Aorta (tissue), 5 donors: ENCODE results near the gene SMIM29. TPM values are rescaled to one million over a fixed set of nuclear protein-coding genes. Genes with fewer than 3 reads are reported as not detected.
A peak's percentile ranks its signal among the peaks of the same experiment; 100 is the strongest.
"Not testable (repeated sequence)": the region's sequence is repeated elsewhere in the genome, so short reads cannot be mapped to it uniquely, and the experiment has no call there.

ENCODE experiments used
- ATAC-seq: fragments of 200-7000 bp; cut with Tn5 transposase; one replicate; pipeline ENCODE4 v1.9.1; 2022; ENCODE audit warnings: moderate library complexity; ENCODE audit not compliant: low FRiP score
- DNase-seq, 2 donors: peaks; one replicate each; pipeline ENCODE4 v3.0.0-alpha.2; 2020
- H3K27ac ChIP-seq, 2 donors: one replicate each; pipeline ENCODE4 v1.5.1; 2013; ENCODE audit warnings: low read length in 2 of 2, mild to moderate bottlenecking in 2 of 2, moderate library complexity in 2 of 2, control low read depth in 1 of 2, inconsistent platforms in 1 of 2, low read depth in 1 of 2
- H3K27me3 ChIP-seq, 2 donors: one replicate each; pipeline ENCODE4 v1.6.1; 2013; ENCODE audit warnings: control low read depth in 1 of 2, low read length in 1 of 2, mild to moderate bottlenecking in 1 of 2, moderate library complexity in 1 of 2; ENCODE audit not compliant: insufficient read depth in 2 of 2, control insufficient read depth in 1 of 2
- H3K36me3 ChIP-seq, 2 donors: one replicate each; pipeline ENCODE4 v1.6.1; 2013; ENCODE audit warnings: control low read depth in 1 of 2, low read length in 1 of 2, mild to moderate bottlenecking in 1 of 2; ENCODE audit not compliant: insufficient read depth in 2 of 2, control insufficient read depth in 1 of 2
- H3K4me1 ChIP-seq, 2 donors: one replicate each; pipeline ENCODE4 v1.6.1; 2013; ENCODE audit warnings: low read length in 2 of 2, control low read depth in 1 of 2, mild to moderate bottlenecking in 1 of 2, moderate library complexity in 1 of 2; ENCODE audit not compliant: insufficient read depth in 2 of 2, control insufficient read depth in 1 of 2
- H3K4me3 ChIP-seq, 2 donors: one replicate each; pipeline ENCODE4 v1.5.1; 2013; ENCODE audit warnings: low read length in 2 of 2, control low read depth in 1 of 2, mild to moderate bottlenecking in 1 of 2
- H3K9me3 ChIP-seq: one replicate; pipeline ENCODE4 v1.6.1; 2013; ENCODE audit warnings: mild to moderate bottlenecking, low read length; ENCODE audit not compliant: control insufficient read depth
- WGBS, 2 donors: extraction: QIAGEN DNeasy Blood & Tissue Kit; methylation state at CpG; one replicate each; pipeline ENCODE4 v1.1.7; 2013; 5-methylcytosine and 5-hydroxymethylcytosine counted together
- intact Hi-C, 2 donors: fragments of 100-400 bp; cut with DNase I; formaldehyde crosslinking; loops; one replicate each; pipeline versions ENCODE4 v1.14.2 to v1.15.0; 2022
- polyA plus RNA-seq, 2 donors: library from polyadenylated mRNA; stranded (reverse); fragments of 200-250 nt; gene quantifications; one replicate each; pipeline ENCODE4 v1.2.3, GENCODE V29; 2013
- total RNA-seq, 2 donors: library from RNA; stranded (reverse); fragmentation: NEBNext Ultra II Directional; extraction: Animal tissue kit (Norgen Biotek cat#: 25700); gene quantifications; one replicate each; pipeline ENCODE4 v1.2.1, GENCODE V29; 2021
- donor health status: healthy with polysubstance abuse.
- donor health status: Bipolar disorder and iron deficiency.
- donor health status: DM: no; HTN: no; CAD: no.
- donor health status: DM: no; HTN: no; CAD: no.
- donor health status: DM: yes; HTN: yes; CAD: no.

Gene SMIM29
- total and polyA plus RNA-seq, 4 donors, result 14.0 to 46.0 (median 26.2) TPM

DNA sequence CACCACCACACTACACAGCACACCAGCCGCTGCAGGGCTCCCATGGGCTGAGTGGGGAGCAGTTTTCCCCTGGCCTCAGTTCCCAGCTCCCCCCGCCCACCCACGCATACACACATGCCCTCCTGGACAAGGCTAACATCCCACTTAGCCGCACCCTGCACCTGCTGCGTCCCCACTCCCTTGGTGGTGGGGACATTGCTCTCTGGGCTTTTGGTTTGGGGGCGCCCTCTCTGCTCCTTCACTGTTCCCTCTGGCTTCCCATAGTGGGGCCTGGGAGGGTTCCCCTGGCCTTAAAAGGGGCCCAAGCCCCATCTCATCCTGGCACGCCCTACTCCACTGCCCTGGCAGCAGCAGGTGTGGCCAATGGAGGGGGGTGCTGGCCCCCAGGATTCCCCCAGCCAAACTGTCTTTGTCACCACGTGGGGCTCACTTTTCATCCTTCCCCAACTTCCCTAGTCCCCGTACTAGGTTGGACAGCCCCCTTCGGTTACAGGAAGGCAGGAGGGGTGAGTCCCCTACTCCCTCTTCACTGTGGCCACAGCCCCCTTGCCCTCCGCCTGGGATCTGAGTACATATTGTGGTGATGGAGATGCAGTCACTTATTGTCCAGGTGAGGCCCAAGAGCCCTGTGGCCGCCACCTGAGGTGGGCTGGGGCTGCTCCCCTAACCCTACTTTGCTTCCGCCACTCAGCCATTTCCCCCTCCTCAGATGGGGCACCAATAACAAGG lies 3.6 kb downstream of the SMIM29 start:
- not testable (repeated sequence) for ATAC-seq, H3K4me1 ChIP-seq, H3K27me3 ChIP-seq, H3K27ac ChIP-seq, H3K36me3 ChIP-seq, H3K4me3 ChIP-seq, H3K9me3 ChIP-seq
- 78 to 84% methylated on average over 11 to 13 of the region's 13 CpGs for WGBS, 2 donors
- intact Hi-C loops, result loop anchor here in 1 of 2 donors (5.0 kb wide), 1 partner anchor 147 kb away; the partner anchor contains the start of gene NUDT3
- DNase-seq, result peak in 1 of 2 donors; percentile 40

DNA sequence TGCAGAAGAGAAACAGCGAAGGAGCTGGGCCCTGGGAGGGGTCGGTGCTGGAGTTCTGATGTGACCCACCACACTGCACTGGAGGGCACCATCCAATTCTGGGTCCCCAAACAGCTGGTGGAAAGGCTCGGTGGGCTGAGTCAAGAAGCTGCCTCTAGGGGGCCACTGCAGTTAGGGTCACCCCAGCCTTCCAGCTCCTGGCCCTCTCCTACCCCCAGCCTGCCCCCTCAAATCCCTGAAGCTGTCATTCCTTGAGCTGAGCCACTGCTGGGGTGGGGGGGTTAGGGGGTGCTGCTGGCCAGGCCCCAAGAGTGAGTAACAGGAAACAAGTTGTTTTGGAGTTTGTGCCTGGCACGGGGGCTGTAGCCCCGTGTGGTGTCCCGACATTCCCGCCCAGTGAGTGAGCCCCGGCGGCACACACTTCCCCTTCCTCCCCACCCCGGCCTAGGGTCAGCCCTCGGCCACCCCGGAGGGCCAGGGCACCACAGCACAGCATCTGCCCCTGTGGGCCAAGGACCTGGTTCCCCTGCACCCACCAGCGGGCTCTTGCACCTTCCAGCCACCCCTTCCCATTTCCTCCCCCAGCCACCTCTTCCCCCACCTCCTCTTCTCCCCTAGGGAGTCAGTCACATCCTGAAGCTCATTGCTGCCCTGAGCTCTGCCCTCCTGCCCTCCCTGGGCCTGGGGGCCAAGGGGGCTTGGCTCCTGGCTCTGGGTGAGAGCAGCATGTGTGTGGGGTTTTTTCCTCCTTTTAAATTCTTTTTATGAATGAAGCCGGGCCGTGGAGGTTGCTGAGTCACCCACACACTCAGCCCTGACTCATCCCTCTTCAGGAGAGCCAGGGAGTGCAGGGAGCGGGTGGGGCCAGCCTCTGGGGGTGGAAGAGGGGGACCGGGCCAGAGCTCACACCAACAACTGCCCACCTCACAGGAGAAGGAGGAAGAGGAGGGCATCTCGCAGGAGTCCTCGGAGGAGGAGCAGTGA lies 4.6 kb downstream of the SMIM29 start:
- ATAC-seq, result peak; percentile 62
- Histone ChIP-seq H3K9me3 (no peaks in the 10 kb centered on the region), H3K36me3 (no peaks in the 10 kb centered on the region), H3K4me1 (no peaks in the 10 kb centered on the region), H3K27me3 (no peaks in the 10 kb centered on the region), H3K27ac (no peak overlapping the region), H3K4me3 (no peak overlapping the region)
- intact Hi-C loops, result loop anchor here (5.0 kb wide), 1 partner anchor 47 kb away; no protein-coding TSS in a partner anchor
- peak; percentile 88 to 93 for DNase-seq
- WGBS, 2 donors, result 25 to 28% methylated on average over 16 to 19 of the region's 19 CpGs

DNA sequence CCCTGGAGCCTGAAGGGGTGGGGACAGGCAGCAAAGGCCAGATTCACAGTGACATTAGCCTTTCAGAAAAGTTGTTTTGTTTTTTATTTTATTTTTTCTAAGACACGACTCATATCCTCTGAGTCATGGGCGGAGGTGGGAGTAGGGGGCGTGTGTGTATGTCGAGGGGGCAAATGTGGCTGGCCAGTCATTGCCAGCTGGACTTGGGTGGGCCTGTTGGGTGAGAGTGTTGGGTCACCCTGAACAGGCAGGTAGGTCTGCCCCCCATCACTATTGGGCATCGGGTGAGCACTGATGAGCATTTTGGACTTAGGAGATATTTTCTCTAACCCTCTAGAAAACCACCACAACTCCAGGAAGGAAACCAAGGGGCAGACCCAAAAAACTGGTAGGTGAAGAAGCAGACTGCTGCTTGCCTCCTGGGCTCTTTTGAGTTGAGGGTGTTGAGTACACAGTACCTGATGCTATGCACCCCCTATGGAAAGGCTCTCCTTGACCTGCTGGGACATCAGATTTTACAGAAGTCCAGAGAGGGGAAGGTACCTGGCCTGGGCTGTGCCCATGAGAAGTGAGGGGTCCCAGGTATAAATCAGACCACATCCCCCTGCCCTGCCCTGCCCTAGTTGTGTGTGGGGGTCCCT lies 5.6 kb downstream of the SMIM29 start:
- Histone ChIP-seq H3K4me3 (no peak overlapping the region), H3K27ac (no peak overlapping the region), H3K36me3 (no peaks in the 10 kb centered on the region), H3K4me1 (no peaks in the 10 kb centered on the region), H3K9me3 (no peaks in the 10 kb centered on the region), H3K27me3 (no peaks in the 10 kb centered on the region)
- no peak for ATAC-seq
- intact Hi-C loops, result loop anchor here (5.0 kb wide), 1 partner anchor 46 kb away; no protein-coding TSS in a partner anchor
- peak; percentile 33 to 70 for DNase-seq
- 60 to 62% methylated on average over 5 of the region's 5 CpGs for WGBS, 2 donors

DNA sequence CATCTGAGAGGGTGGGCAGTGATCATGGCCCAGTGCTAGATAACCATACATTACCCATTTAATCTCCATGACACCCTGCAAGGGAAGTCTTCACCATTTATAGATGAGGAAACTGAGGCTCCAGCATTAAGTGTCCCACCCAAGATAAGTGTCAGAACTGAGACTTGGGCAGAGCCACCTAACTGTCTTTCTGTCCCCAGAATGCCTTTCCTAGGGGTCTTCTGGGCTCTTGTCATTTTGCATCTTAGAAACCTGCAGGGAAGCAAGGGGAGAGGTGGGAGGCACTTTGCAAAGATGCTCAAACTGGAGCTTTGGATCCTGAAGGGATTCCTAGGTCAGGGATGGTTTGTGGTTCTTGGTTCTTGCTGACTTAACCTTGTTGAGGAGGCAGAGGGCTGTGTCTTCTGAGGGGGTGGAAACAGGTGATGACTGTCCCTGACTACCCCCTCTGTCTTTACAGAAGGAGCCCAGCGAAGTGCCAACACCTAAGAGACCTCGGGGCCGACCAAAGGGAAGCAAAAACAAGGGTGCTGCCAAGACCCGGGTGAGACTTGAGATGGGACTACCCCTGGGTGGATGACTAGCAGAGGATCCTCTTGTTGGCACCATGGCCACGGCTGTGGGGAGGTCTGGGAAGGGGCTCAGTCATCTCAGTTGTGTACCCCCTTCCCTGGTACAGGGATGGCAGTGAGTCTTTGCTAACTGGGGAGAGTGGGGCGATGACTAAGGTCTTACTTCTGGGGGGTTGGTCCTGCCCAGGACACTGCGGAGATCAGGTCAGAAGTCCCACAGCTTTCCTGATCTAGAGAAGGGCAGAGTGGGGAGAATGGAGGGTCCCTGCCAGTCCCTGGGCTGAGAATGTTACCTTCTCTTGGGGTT lies 6.3 kb downstream of the SMIM29 start:
- no peak overlapping the region for H3K4me3 ChIP-seq
- intact Hi-C loops, result loop anchor here (5.0 kb wide), 1 partner anchor 45 kb away; no protein-coding TSS in a partner anchor
- no peak for ATAC-seq
- peak; percentile 17 to 51 for DNase-seq
- H3K9me3 ChIP-seq, result no peaks in the 10 kb centered on the region
- WGBS, 2 donors, result 80% methylated on average over 7 of the region's 7 CpGs
- H3K27ac ChIP-seq, result no peak overlapping the region
- no peaks in the 10 kb centered on the region for H3K4me1 ChIP-seq
- no peaks in the 10 kb centered on the region for H3K36me3 ChIP-seq
- H3K27me3 ChIP-seq, result no peaks in the 10 kb centered on the region

DNA sequence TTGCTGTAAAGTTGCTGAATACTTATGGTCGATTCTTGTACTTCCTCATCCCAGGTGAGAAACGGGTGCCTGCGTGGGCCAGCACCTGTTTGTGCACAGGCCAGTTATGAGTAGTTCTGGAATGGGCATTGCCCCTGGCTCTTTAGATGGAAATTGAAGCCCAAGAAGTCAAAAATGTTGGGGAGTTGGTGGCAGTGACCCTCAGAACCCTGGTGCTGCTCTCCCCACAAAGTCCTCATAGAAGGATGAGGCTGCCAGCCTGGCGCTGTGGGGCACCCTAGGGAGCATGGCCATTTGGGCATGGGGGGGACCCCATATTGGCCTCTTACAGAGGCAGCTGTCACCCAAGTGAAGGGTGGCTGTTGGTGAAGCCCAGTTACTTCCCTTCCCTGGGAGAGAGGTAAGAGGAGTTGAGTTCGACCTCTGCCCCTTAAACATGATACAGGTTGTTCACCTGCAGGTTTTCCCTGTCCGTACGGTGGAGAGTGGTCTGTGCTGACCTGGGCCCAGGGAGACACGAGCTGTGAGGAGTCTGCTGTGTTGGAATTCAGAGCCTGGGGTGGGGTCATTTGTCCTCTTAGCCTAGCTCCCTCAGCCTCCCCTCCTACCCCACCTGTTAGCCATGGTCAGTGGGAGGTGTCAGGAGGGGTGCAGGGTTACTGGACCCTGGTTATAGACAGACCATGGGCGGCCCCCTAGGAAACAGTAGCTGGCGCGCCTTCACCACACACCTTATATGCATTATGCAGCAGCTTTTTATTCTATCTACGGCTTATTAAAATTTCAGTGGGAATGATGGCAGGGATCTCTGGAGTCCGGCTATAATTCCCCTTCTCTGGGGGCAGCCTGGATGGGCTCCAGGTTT lies 7.2 kb downstream of the SMIM29 start:
- Histone ChIP-seq H3K27me3 (peaks cover 0 to under 1% of the 10 kb centered on the region in 2 donors), H3K4me3 (no peak overlapping the region), H3K9me3 (no peaks in the 10 kb centered on the region), H3K27ac (no peak overlapping the region), H3K4me1 (no peaks in the 10 kb centered on the region), H3K36me3 (no peaks in the 10 kb centered on the region)
- WGBS, 2 donors, result 95% methylated on average over 13 of the region's 13 CpGs
- peak; percentile 25 to 55 for DNase-seq
- ATAC-seq, result no peak
- intact Hi-C loops, result loop anchor here (5.0 kb wide), 1 partner anchor 44 kb away; no protein-coding TSS in a partner anchor

DNA sequence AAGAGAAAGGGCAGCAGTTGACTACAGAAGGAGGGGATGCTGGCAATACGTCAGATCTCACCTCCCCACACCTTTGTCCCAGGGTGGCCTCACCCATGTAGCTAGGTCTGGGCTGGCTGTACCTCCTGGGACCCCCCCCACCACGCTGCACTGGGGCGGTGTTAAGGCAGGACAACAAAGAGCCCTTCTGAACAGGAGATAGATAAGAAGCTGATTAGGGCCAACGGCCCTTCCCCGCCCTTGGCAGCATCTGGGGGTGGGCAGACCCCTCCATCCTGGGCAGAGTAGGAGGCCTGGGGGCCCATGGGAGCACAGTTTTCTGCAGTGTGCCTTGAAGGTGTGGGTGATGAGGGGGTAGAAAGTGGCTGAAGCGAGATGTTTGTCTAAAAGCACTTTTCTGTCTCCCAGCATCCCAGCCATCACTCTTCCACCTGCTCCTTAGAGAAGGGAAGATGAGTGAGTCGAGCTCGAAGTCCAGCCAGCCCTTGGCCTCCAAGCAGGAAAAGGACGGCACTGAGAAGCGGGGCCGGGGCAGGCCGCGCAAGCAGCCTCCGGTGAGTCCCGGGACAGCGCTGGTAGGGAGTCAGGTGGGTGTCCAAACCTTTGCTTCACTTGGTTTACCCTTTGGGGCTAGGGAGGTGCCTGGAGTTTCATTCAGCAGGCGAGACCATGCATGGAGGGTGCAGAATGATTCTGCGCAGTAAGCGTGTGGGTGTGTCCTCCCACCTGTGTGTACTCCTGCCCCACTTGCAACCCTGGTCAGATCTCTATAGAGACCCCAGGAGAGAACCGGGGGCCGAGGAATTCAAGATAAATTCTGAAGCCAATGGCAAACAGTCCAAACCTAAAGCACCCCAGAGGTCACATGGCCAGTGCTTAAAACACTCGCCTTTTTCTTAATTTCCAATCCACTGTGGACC lies 8.2 kb downstream of the SMIM29 start:
- WGBS, 2 donors, result 91% methylated on average over 22 of the region's 22 CpGs
- ATAC-seq (no peak), DNase-seq (peak; percentile 26 to 58)
- Histone ChIP-seq H3K4me3 (no peak overlapping the region), H3K27me3 (peaks cover 0 to 2% of the 10 kb centered on the region in 2 donors), H3K9me3 (no peaks in the 10 kb centered on the region), H3K27ac (no peak overlapping the region), H3K4me1 (no peaks in the 10 kb centered on the region), H3K36me3 (no peaks in the 10 kb centered on the region)
- intact Hi-C loops, result loop anchor here (5.0 kb wide), 1 partner anchor 43 kb away; no protein-coding TSS in a partner anchor
